ENCODE data around the gene INPP1. TPM values are rescaled to one million over a fixed set of nuclear protein-coding genes. Genes with fewer than 3 reads are reported as not detected.

INPP1 gene
- total RNA-seq, 2 donors from 2014 or later, result 1.7 to 3.5 TPM

DNA sequence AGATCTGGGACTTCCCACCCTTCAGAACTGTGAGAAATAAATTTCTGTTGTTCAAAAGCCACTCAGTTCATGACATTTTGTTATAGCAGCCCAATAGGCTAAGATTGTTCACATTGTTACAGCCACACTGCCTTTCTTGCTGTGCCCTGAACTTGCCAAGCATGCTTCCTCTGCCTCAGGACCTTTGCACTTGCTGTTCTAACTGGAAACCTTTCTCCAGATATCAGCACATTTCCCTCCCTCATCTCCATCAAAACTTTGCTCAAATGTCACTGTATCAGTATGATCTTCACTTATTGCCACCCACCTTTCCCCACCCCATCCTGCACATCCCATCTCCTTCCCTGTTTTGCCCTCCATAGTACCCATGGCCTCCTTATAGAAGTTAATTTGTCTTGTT is 32.7 kb downstream of the INPP1 start:
- Mint-ChIP-seq H3K4me1 (peaks cover 2% of the 10 kb centered on the region), H3K27ac (no peak overlapping the region), H3K27me3 (ENCODE audit: insufficient read depth) (no peaks in the 10 kb centered on the region), H3K4me3 (no peak overlapping the region), H3K36me3 (ENCODE audit: low read depth) (no peaks in the 10 kb centered on the region), H3K9me3 (no peaks in the 10 kb centered on the region)
- TF ChIP-seq, protein P1, sequence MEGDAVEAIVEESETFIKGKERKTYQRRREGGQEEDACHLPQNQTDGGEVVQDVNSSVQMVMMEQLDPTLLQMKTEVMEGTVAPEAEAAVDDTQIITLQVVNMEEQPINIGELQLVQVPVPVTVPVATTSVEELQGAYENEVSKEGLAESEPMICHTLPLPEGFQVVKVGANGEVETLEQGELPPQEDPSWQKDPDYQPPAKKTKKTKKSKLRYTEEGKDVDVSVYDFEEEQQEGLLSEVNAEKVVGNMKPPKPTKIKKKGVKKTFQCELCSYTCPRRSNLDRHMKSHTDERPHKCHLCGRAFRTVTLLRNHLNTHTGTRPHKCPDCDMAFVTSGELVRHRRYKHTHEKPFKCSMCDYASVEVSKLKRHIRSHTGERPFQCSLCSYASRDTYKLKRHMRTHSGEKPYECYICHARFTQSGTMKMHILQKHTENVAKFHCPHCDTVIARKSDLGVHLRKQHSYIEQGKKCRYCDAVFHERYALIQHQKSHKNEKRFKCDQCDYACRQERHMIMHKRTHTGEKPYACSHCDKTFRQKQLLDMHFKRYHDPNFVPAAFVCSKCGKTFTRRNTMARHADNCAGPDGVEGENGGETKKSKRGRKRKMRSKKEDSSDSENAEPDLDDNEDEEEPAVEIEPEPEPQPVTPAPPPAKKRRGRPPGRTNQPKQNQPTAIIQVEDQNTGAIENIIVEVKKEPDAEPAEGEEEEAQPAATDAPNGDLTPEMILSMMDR (conservative IDR thresholded peaks at IDR 0.05), result no peak
- H3K9me3 ChIP-seq (ENCODE audit: control insufficient read depth, low read length), result no peaks in the 10 kb centered on the region
- no peaks in the 10 kb centered on the region for H3K4me1 ChIP-seq (ENCODE audit: control insufficient read depth, insufficient read depth, low read length)
- no peaks in the 10 kb centered on the region for H3K27me3 ChIP-seq (ENCODE audit: control insufficient read depth, insufficient read depth, low read length, poor library complexity, severe bottlenecking)
- H3K4me3 ChIP-seq (ENCODE audit: low read length), result no peak overlapping the region
- no peak for DNase-seq
- no peak overlapping the region for H3K9ac ChIP-seq (ENCODE audit: extremely low read depth, low read length, poor library complexity, severe bottlenecking)
- H3K36me3 ChIP-seq (ENCODE audit: control insufficient read depth, insufficient read depth, low read length), result no peaks in the 10 kb centered on the region
- no peak overlapping the region for H3K27ac ChIP-seq (ENCODE audit: low read depth, low read length)

DNA sequence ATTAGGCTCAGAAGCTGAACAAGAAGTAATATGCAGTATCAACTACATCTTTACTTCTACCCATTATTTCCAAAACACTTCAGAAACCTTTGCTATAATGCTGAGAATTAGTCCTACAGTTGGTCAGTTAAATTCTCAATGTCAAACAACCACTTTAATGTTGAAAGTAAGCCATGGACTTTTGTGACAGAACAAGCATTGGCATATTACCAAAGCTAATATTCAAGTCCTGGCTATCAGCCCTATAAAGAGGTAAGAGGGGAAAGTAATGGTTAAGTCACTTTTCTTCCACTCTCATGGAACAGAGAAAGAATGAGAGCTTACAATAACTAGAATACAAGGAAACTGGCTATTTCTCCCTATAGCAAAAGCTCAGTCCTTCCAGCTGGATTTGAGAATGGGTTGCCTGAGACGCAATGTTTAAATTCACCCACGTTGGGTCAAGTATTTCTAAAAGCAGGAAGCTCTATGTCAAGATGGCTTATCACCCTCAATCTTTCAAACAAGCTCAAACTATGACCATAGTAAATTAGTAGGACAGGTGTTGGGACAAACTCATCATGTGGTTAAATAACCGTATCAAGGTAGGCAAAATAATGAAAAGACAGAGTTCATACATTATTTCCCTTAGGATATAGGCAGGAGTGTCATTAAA is 33.3 kb downstream of the INPP1 start:
- no peak overlapping the region for H3K4me3 Mint-ChIP-seq
- no peaks in the 10 kb centered on the region for H3K27me3 Mint-ChIP-seq (ENCODE audit: insufficient read depth)
- no peak overlapping the region for H3K9ac ChIP-seq (ENCODE audit: extremely low read depth, low read length, poor library complexity, severe bottlenecking)
- TF ChIP-seq, protein P1 (conservative IDR thresholded peaks at IDR 0.05), result no peak
- no peaks in the 10 kb centered on the region for H3K4me1 ChIP-seq (ENCODE audit: control insufficient read depth, insufficient read depth, low read length)
- no peaks in the 10 kb centered on the region for H3K9me3 Mint-ChIP-seq
- no peaks in the 10 kb centered on the region for H3K36me3 ChIP-seq (ENCODE audit: control insufficient read depth, insufficient read depth, low read length)
- H3K27me3 ChIP-seq (ENCODE audit: control insufficient read depth, insufficient read depth, low read length, poor library complexity, severe bottlenecking), result no peaks in the 10 kb centered on the region
- no peaks in the 10 kb centered on the region for H3K36me3 Mint-ChIP-seq (ENCODE audit: low read depth)
- no peak for DNase-seq
- H3K4me1 Mint-ChIP-seq, result peaks cover 2% of the 10 kb centered on the region
- 94 to 100% methylated on average over 1 to 3 of the region's 3 CpGs for WGBS, 2 experiments (ENCODE audit: insufficient coverage in 1 of 2, insufficient read length in 1 of 2)
- no peak overlapping the region for H3K27ac ChIP-seq (ENCODE audit: low read depth, low read length)
- no peaks in the 10 kb centered on the region for H3K9me3 ChIP-seq (ENCODE audit: control insufficient read depth, low read length)
- H3K4me3 ChIP-seq (ENCODE audit: low read length), result no peak overlapping the region
- H3K27ac Mint-ChIP-seq, result no peak overlapping the region

DNA sequence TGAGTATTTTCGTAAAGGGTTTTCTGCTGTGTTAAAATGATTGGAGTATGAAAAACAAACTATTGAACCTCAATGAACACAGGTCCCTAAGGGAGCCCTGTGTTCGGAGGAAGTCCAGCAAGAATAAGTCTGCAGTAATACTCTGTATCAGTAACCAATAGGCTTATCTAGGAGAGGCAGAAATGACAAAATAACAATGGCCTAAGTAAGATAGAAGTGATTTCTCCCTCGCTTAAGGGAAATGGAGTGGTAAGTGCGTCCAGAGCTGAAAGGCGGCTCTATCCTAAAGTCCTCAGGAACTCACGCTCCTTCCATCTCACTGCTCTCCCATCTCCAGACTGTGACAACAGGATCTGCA is 35.5 kb downstream of the INPP1 start:
- H3K4me3 ChIP-seq (ENCODE audit: low read length), result no peak overlapping the region
- 90 to 94% methylated on average over 5 to 6 of the region's 6 CpGs for WGBS, 2 experiments (ENCODE audit: insufficient coverage in 1 of 2, insufficient read length in 1 of 2)

More for the DNA sequence above, 35.5 kb downstream of the INPP1 start:
- no peak overlapping the region for H3K27ac Mint-ChIP-seq
- Histone ChIP-seq H3K27ac (ENCODE audit: low read depth, low read length) (no peak overlapping the region), H3K4me1 (ENCODE audit: control insufficient read depth, insufficient read depth, low read length) (no peaks in the 10 kb centered on the region), H3K36me3 (ENCODE audit: control insufficient read depth, insufficient read depth, low read length) (no peaks in the 10 kb centered on the region), H3K27me3 (ENCODE audit: control insufficient read depth, insufficient read depth, low read length, poor library complexity, severe bottlenecking) (no peaks in the 10 kb centered on the region), H3K9me3 (ENCODE audit: control insufficient read depth, low read length) (no peaks in the 10 kb centered on the region), H3K9ac (ENCODE audit: extremely low read depth, low read length, poor library complexity, severe bottlenecking) (no peak overlapping the region)
- no peaks in the 10 kb centered on the region for H3K36me3 Mint-ChIP-seq (ENCODE audit: low read depth)
- no peaks in the 10 kb centered on the region for H3K9me3 Mint-ChIP-seq
- no peak overlapping the region for H3K4me3 Mint-ChIP-seq
- DNase-seq, result no peak
- H3K27me3 Mint-ChIP-seq (ENCODE audit: insufficient read depth), result no peaks in the 10 kb centered on the region
- TF ChIP-seq, protein P1 (conservative IDR thresholded peaks at IDR 0.05), result no peak
- H3K4me1 Mint-ChIP-seq, result peaks cover 2% of the 10 kb centered on the region

Measured in endodermal cell (in vitro differentiated cells).